Posterior vena cava (tissue), 2 donors: ENCODE measurements around the gene ATP2B1. TPM values are rescaled to one million over a fixed set of nuclear protein-coding genes. Genes with fewer than 3 reads are reported as not detected.
"Not testable (repeated sequence)": the region's sequence is repeated elsewhere in the genome, so short reads cannot be mapped to it uniquely, and the experiment has no call there.

Experiments
- DNase-seq: peaks from one replicate; pipeline ENCODE4 v3.0.0-alpha.2; 2020; ENCODE audit warnings: low spot score
- intact Hi-C, 2 donors: fragments of 100-400 bp; cut with DNase I; formaldehyde crosslinking; loops; one replicate each; pipeline versions ENCODE4 v1.14.1 to v1.14.2; 2022 to 2023
- total RNA-seq, 2 donors: library from RNA; stranded (reverse); fragmentation: NEBNext Ultra II Directional; extraction: Animal tissue kit (Norgen Biotek cat#: 25700); gene quantifications; one replicate each; pipeline ENCODE4 v1.2.1, GENCODE V29; 2021
- donor health status: DM: yes; HTN: yes; CAD: no.
- donor health status: DM: yes; HTN: yes; CAD: no.

The ATP2B1 gene
- total RNA-seq, 2 donors from 2014 or later: 37.6 to 44.0 TPM

- DNase-seq, intact Hi-C loops: not testable (repeated sequence)
Observed at GRCh38 chr12:89697728-89698127, 10.9 kb downstream of the ATP2B1 start.

GRCh38 chr12:89697296-89697695 lies 11.3 kb downstream of the ATP2B1 start:
- intact Hi-C loops: no loop called here
- no peak for DNase-seq

- no peak for DNase-seq
- intact Hi-C loops: no loop called here
Observed at GRCh38 chr12:89695830-89696229, 12.8 kb downstream of the ATP2B1 start.

GRCh38 chr12:89695100-89695499 lies 13.5 kb downstream of the ATP2B1 start:
- intact Hi-C loops: no loop called here
- DNase-seq: no peak

GRCh38 chr12:89694542-89694941 lies 14.1 kb downstream of the ATP2B1 start:
- DNase-seq: no peak
- intact Hi-C loops: no loop called here

GRCh38 chr12:89693639-89694202 lies 14.9 kb downstream of the ATP2B1 start:
- DNase-seq: no peak
- intact Hi-C loops: no loop called here

- no peak for DNase-seq
- intact Hi-C loops: no loop called here
Observed at GRCh38 chr12:89692439-89692838, 16.2 kb downstream of the ATP2B1 start.

- intact Hi-C loops: no loop called here
- no peak for DNase-seq
Observed at GRCh38 chr12:89691659-89692058, 17.0 kb downstream of the ATP2B1 start.

GRCh38 chr12:89690925-89691324 lies 17.7 kb downstream of the ATP2B1 start:
- no peak for DNase-seq
- intact Hi-C loops: no loop called here

- intact Hi-C loops: no loop called here
- no peak for DNase-seq
Observed at GRCh38 chr12:89689306-89689705, 19.3 kb downstream of the ATP2B1 start.

- no peak for DNase-seq
- intact Hi-C loops: no loop called here
Observed at GRCh38 chr12:89686311-89686710, 22.3 kb downstream of the ATP2B1 start.

GRCh38 chr12:89685363-89685972 lies 23.2 kb downstream of the ATP2B1 start:
- no peak for DNase-seq
- intact Hi-C loops: no loop called here

GRCh38 chr12:89684136-89684535 lies 24.5 kb downstream of the ATP2B1 start:
- intact Hi-C loops: no loop called here
- no peak for DNase-seq

GRCh38 chr12:89682284-89682683 lies 26.4 kb downstream of the ATP2B1 start:
- no peak for DNase-seq
- intact Hi-C loops: no loop called here

GRCh38 chr12:89680409-89680808 lies 28.2 kb downstream of the ATP2B1 start:
- no peak for DNase-seq
- intact Hi-C loops: no loop called here

GRCh38 chr12:89679631-89680030 lies 29.0 kb downstream of the ATP2B1 start:
- no peak for DNase-seq
- intact Hi-C loops: no loop called here

GRCh38 chr12:89678225-89678624 lies 30.4 kb downstream of the ATP2B1 start:
- intact Hi-C loops: no loop called here
- DNase-seq: no peak

- DNase-seq: no peak
- intact Hi-C loops: no loop called here
Observed at GRCh38 chr12:89676930-89677329, 31.7 kb downstream of the ATP2B1 start.

- no peak for DNase-seq
- intact Hi-C loops: no loop called here
Observed at GRCh38 chr12:89674326-89674942, 34.2 kb downstream of the ATP2B1 start.

GRCh38 chr12:89673603-89674002 lies 35.0 kb downstream of the ATP2B1 start:
- DNase-seq: no peak
- intact Hi-C loops: no loop called here

- intact Hi-C loops: no loop called here
Observed at GRCh38 chr12:89672589-89672979, 36.1 kb downstream of the ATP2B1 start.

More at GRCh38 chr12:89672589-89672979, 36.1 kb downstream of the ATP2B1 start:
- DNase-seq: no peak
